K562 (cell line): Measurements from ENCODE around the gene TOM1L2. TPM values are rescaled to one million over a fixed set of nuclear protein-coding genes. Genes with fewer than 3 reads are reported as not detected.

Source experiments
- ARHGAP35 ChIP-seq: fragments of 450-650 bp; IDR thresholded peaks from 2 replicates; pipeline ENCODE4 v1.6.1; 2018; ENCODE audit not compliant: partially characterized antibody
- CXXC5 ChIP-seq: fragments of 250-450 bp; sonication (Bioruptor Pico); IDR thresholded peaks from 2 replicates; pipeline ENCODE4 v1.8.0; 2022; ENCODE audit warnings: inconsistent platforms, mild to moderate bottlenecking, moderate library complexity
- ETS2 ChIP-seq: IDR thresholded peaks from 2 replicates; pipeline ENCODE4 v1.6.1; 2016; ENCODE audit warnings: borderline replicate concordance, missing genetic modification characterization, mild to moderate bottlenecking, moderate library complexity, missing compliant biosample characterization; ENCODE audit not compliant: poor library complexity, severe bottlenecking
- GATAD2B ChIP-seq: fragments of 450-650 bp; IDR thresholded peaks from 2 replicates; pipeline ENCODE4 v1.6.1; 2017; ENCODE audit warnings: mild to moderate bottlenecking, borderline replicate concordance
- KAT2B ChIP-seq: IDR thresholded peaks from one replicate; pipeline ENCODE4 v1.6.1; 2012; ENCODE audit warnings: low read depth, mild to moderate bottlenecking, control low read depth, inconsistent platforms, low read length, moderate library complexity
- MYBL2 ChIP-seq, 2 experiments: fragments of 450-650 bp in 1 of 2; sonication (generic) in 1 of 2; formaldehyde crosslinking in 1 of 2; IDR thresholded peaks; 2 replicates each; pipeline versions ENCODE4 v1.6.1 to v1.8.1; 2017 to 2022; ENCODE audit warnings: borderline replicate concordance in 1 of 2, inconsistent platforms in 1 of 2, low read depth in 1 of 2, mild to moderate bottlenecking in 1 of 2, missing genetic modification reagents in 1 of 2, moderate library complexity in 1 of 2
- NR2F6 ChIP-seq: fragments of 450-650 bp; formaldehyde crosslinking; IDR thresholded peaks from 2 replicates; pipeline ENCODE4 v1.4.0; 2020; ENCODE audit warnings: mild to moderate bottlenecking
- POLR2AphosphoS2 ChIP-seq: IDR thresholded peaks from 2 replicates; pipeline ENCODE4 v1.6.1; 2012; ENCODE audit warnings: low read length, improper control_type of control experiment
- PTRF ChIP-seq: fragments of 450-650 bp; IDR thresholded peaks from 2 replicates; pipeline ENCODE4 v1.6.1; 2016; ENCODE audit warnings: mild to moderate bottlenecking, missing genetic modification characterization, missing compliant biosample characterization
- RUNX1 ChIP-seq: sonication (generic); IDR thresholded peaks from 2 replicates; pipeline ENCODE4 v1.6.1; 2016; ENCODE audit warnings: antibody characterized with exemption, low read depth
- SMARCC2 ChIP-seq: fragments of 450-650 bp; IDR thresholded peaks from 2 replicates; pipeline ENCODE4 v1.6.1; 2017; ENCODE audit warnings: antibody characterized with exemption, moderate library complexity, mild to moderate bottlenecking, low read depth
- SREBF2 ChIP-seq: sonication (generic); formaldehyde crosslinking; IDR thresholded peaks from 2 replicates; pipeline ENCODE4 v1.4.0; 2020; ENCODE audit warnings: mild to moderate bottlenecking, missing genetic modification reagents
- TAL1 ChIP-seq: fragments of 450-650 bp; IDR thresholded peaks from 2 replicates; pipeline ENCODE4 v1.6.1; 2016; ENCODE audit warnings: mild to moderate bottlenecking
- TRIM24 ChIP-seq, 2 experiments: fragments of 450-650 bp; IDR thresholded peaks; 2 replicates each; pipeline ENCODE4 v1.6.1; 2016
- XRCC3 ChIP-seq: fragments of 450-650 bp; IDR thresholded peaks from 2 replicates; pipeline ENCODE4 v1.6.1; 2017; ENCODE audit warnings: mild to moderate bottlenecking, moderate library complexity
- ZBED1 ChIP-seq: IDR thresholded peaks from 2 replicates; pipeline ENCODE4 v1.6.1; 2014
- ZNF143 ChIP-seq: sonication (generic); formaldehyde crosslinking; IDR thresholded peaks from 2 replicates; pipeline ENCODE4 v1.9.0; 2022; ENCODE audit warnings: mild to moderate bottlenecking, missing genetic modification reagents
- ZNF184 ChIP-seq: sonication (generic); formaldehyde crosslinking; IDR thresholded peaks from 2 replicates; pipeline ENCODE4 v1.5.0; 2020; ENCODE audit warnings: missing genetic modification reagents
- ZNF507 ChIP-seq: conservative IDR thresholded peaks from 2 replicates; pipeline ENCODE4 v1.6.1; 2017; ENCODE audit warnings: missing genetic modification characterization, missing compliant biosample characterization
- ZNF551 ChIP-seq: fragments of 250-450 bp; sonication (Bioruptor Pico); IDR thresholded peaks from 2 replicates; pipeline ENCODE4 v1.5.0; 2021; ENCODE audit warnings: mild to moderate bottlenecking, moderate library complexity
- ZNF57 ChIP-seq: fragments of 450-650 bp; formaldehyde crosslinking; IDR thresholded peaks from 2 replicates; pipeline ENCODE4 v1.4.0; 2020; ENCODE audit warnings: mild to moderate bottlenecking, moderate library complexity
- ZNF707 ChIP-seq: fragments of 250-450 bp; sonication (Bioruptor Pico); conservative IDR thresholded peaks from 2 replicates; pipeline ENCODE4 v1.8.0; 2022; ENCODE audit warnings: inconsistent platforms, mild to moderate bottlenecking, moderate library complexity
- ZNF77 ChIP-seq: fragments of 250-450 bp; sonication (Bioruptor Pico); IDR thresholded peaks from 2 replicates; pipeline ENCODE4 v1.5.0; 2020
- polyA plus RNA-seq, 8 experiments: library from polyadenylated mRNA; depleted of rRNA in 4 of 8; stranded (reverse) in 5 of 8; unstranded in 3 of 8; fragments of >200 nt; fragmentation: Nextera tagmentation in 2 of 8; fragmentation: Illumina TruSeq in 1 of 8; extraction: Ambion mirVana in 2 of 8; extraction: Trizol in 1 of 8; gene quantifications; 2 replicates each; pipeline versions ENCODE4 v1.2.1 to v1.2.3, GENCODE V29; 2011 to 2014; ENCODE audit warnings: inconsistent platforms in 1 of 8, missing spikeins in 1 of 8
- total RNA-seq, 7 experiments: library from RNA; depleted of rRNA in 6 of 7; stranded (reverse); fragments of >200 nt in 6 of 7; fragmentation: Illumina TruSeq in 2 of 7; extraction: Trizol in 2 of 7; gene quantifications; 2 replicates each; pipeline versions ENCODE4 v1.2.1 to v1.2.3, GENCODE V29; 2011 to 2021; ENCODE audit warnings: low replicate concordance in 1 of 7
- TF ChIP-seq, protein P1 (sequence below), 2 experiments: fragments of 450-650 bp; formaldehyde crosslinking in 1 of 2; IDR thresholded peaks; 2 replicates each; pipeline versions ENCODE4 v1.4.0 to v1.6.1; 2014 to 2020; ENCODE audit warnings: mild to moderate bottlenecking in 2 of 2, borderline replicate concordance in 1 of 2, low read depth in 1 of 2

Gene TOM1L2
- total and polyA plus RNA-seq, 9 of the 15 experiments (the other 6 are each of a cell fraction or from before 2014, with no cell fraction given), result 0.07 to 6.0 (median 2.5) TPM

GRCh38 chr17:17849845-17850373, 122.3 kb downstream of the TOM1L2 start (continued):
- TF ChIP-seq ARHGAP35 (no peak), SREBF2 (CRISPR knock-in tag) (no peak), XRCC3 (no peak), ZNF507 (no peak), ZNF143 (CRISPR knock-in tag) (peak; percentile 81), POLR2AphosphoS2 (no peak), CXXC5 (CRISPR knock-in tag) (peak; percentile 88), ZBED1 (no peak; the same call in 1 of the 2 replicates), ZNF551 (no peak), ZNF77 (no peak), PTRF (tag) (peak; percentile 63; the same call in 1 of the 2 replicates), ZNF57 (CRISPR knock-in tag) (no peak), ZNF184 (no peak), ETS2 (tag) (no peak), TRIM24 (IDR thresholded peaks at IDR 0.05) (no peak), NR2F6 (no peak), RUNX1 (no peak), TAL1 (no peak), SMARCC2 (no peak), MYBL2 (IDR thresholded peaks at IDR 0.05; ENCODE audit: low read depth) (no peak), MYBL2 (CRISPR knock-in tag; IDR thresholded peaks at IDR 0.05; ENCODE audit: borderline replicate concordance) (no peak), ZNF707 (CRISPR knock-in tag) (no peak; the same call in 1 of the 2 replicates), GATAD2B (no peak), KAT2B (no peak)
- TF ChIP-seq, protein P1, sequence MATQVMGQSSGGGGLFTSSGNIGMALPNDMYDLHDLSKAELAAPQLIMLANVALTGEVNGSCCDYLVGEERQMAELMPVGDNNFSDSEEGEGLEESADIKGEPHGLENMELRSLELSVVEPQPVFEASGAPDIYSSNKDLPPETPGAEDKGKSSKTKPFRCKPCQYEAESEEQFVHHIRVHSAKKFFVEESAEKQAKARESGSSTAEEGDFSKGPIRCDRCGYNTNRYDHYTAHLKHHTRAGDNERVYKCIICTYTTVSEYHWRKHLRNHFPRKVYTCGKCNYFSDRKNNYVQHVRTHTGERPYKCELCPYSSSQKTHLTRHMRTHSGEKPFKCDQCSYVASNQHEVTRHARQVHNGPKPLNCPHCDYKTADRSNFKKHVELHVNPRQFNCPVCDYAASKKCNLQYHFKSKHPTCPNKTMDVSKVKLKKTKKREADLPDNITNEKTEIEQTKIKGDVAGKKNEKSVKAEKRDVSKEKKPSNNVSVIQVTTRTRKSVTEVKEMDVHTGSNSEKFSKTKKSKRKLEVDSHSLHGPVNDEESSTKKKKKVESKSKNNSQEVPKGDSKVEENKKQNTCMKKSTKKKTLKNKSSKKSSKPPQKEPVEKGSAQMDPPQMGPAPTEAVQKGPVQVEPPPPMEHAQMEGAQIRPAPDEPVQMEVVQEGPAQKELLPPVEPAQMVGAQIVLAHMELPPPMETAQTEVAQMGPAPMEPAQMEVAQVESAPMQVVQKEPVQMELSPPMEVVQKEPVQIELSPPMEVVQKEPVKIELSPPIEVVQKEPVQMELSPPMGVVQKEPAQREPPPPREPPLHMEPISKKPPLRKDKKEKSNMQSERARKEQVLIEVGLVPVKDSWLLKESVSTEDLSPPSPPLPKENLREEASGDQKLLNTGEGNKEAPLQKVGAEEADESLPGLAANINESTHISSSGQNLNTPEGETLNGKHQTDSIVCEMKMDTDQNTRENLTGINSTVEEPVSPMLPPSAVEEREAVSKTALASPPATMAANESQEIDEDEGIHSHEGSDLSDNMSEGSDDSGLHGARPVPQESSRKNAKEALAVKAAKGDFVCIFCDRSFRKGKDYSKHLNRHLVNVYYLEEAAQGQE (IDR thresholded peaks at IDR 0.05; ENCODE audit: borderline replicate concordance), result no peak; the same call in 1 of the 2 replicates
- TF ChIP-seq, protein P1 (CRISPR knock-in tag; IDR thresholded peaks at IDR 0.05; ENCODE audit: low read depth), result peak; percentile 76; the same call in 1 of the 2 replicates
